ENCODE data around the gene KAZN.

KAZN gene

DNA sequence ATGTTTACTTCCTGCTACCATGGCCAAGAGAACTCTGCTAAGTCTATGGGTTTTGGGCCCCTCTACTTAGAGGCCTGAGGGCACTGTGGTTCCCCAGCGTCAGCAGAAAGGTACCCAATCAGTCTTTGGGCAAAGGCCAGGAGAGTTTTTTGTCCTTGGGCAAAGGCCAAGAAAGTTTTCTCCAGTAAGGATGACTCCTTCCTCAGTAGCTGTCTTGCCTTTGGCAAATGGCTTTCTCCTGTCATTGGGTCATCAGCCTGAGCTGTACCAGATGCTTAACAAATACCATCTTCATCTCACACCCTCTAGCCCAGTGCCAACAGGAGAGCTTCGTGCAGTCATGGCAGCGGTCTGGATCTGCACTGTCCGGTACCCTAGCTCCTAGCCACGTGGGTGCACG, 355.7 kb downstream of the KAZN start:
- Histone ChIP-seq H3K4me1 (ENCODE audit: control insufficient read depth, insufficient read depth, low read length, unreplicated experiment) (peaks cover 4% of the 10 kb centered on the region), H3K79me2 (ENCODE audit: control insufficient read depth, insufficient read depth, low read length, unreplicated experiment) (no peaks in the 10 kb centered on the region)

DNA sequence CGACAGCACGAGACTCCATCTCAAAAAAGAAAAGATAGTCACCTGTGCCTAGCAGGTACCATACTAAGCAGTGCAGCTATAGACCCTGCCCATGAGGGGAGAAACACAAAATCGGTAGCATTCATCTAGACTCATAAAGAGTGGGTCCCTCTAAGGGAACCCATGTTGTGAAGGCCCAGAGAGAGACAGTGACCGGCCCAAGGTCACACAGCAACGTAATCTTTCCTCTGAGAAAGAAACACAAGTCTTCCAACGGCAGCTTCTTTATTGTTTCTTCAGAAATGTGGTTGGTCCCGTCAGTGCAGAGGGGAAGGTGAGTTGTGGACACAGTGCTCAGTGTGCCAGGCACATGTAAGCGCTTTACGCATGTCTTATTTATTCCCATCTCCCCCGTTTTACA, 356.4 kb downstream of the KAZN start:
- Histone ChIP-seq H3K4me3 (ENCODE audit: low read depth, low read length) (no peak overlapping the region), H3K36me3 (ENCODE audit: insufficient read depth, low read length) (no peaks in the 10 kb centered on the region), H2AFZ (ENCODE audit: low read length, unreplicated experiment) (no peak overlapping the region), H3K27ac (ENCODE audit: low read depth, low read length) (no peak overlapping the region), H3K79me2 (ENCODE audit: control insufficient read depth, insufficient read depth, low read length, unreplicated experiment) (no peaks in the 10 kb centered on the region), H3K4me1 (ENCODE audit: control insufficient read depth, insufficient read depth, low read length, unreplicated experiment) (peaks cover 4% of the 10 kb centered on the region), H3K27me3 (ENCODE audit: insufficient read depth, low read length) (no peaks in the 10 kb centered on the region)

More for the DNA sequence above, 355.7 kb downstream of the KAZN start:
- Histone ChIP-seq H2AFZ (ENCODE audit: low read length, unreplicated experiment) (no peak overlapping the region), H3K27ac (ENCODE audit: low read depth, low read length) (no peak overlapping the region), H3K27me3 (ENCODE audit: insufficient read depth, low read length) (no peaks in the 10 kb centered on the region), H3K36me3 (ENCODE audit: insufficient read depth, low read length) (no peaks in the 10 kb centered on the region), H3K4me3 (ENCODE audit: low read depth, low read length) (no peak overlapping the region)

DNA sequence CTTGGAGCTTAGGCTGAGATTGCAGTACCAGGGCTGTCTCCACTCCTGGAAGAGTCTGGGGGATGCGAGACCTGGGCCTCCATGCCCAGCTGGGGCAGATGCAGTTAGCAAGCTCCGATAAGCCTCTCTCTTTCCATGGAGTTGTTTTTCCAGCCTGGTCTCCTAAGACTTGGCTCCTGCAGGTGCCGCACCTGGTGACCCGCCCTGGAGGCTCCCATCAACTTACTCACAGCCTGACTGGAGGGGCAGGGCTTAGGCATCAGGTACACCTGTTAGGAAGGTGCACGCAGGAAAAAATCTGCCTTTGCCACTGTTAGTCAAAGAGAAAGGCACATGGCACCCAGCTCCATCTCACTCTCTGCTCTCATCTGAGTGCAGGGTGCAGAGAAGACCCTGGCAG, 356.9 kb downstream of the KAZN start:
- Histone ChIP-seq H3K4me1 (ENCODE audit: control insufficient read depth, insufficient read depth, low read length, unreplicated experiment) (peaks cover 4% of the 10 kb centered on the region), H3K27me3 (ENCODE audit: insufficient read depth, low read length) (no peaks in the 10 kb centered on the region), H3K79me2 (ENCODE audit: control insufficient read depth, insufficient read depth, low read length, unreplicated experiment) (no peaks in the 10 kb centered on the region)

GRCh38 chr1:14955976-14956375, 357.5 kb downstream of the KAZN start:
- Histone ChIP-seq H3K4me3 (ENCODE audit: low read depth, low read length) (no peak overlapping the region), H3K36me3 (ENCODE audit: insufficient read depth, low read length) (no peaks in the 10 kb centered on the region), H3K79me2 (ENCODE audit: control insufficient read depth, insufficient read depth, low read length, unreplicated experiment) (no peaks in the 10 kb centered on the region), H3K27ac (ENCODE audit: low read depth, low read length) (no peak overlapping the region), H3K4me1 (ENCODE audit: control insufficient read depth, insufficient read depth, low read length, unreplicated experiment) (peaks cover 4% of the 10 kb centered on the region), H3K27me3 (ENCODE audit: insufficient read depth, low read length) (no peaks in the 10 kb centered on the region), H2AFZ (ENCODE audit: low read length, unreplicated experiment) (no peak overlapping the region)

More for the DNA sequence above, 356.9 kb downstream of the KAZN start:
- no peak overlapping the region for H2AFZ ChIP-seq (ENCODE audit: low read length, unreplicated experiment)
- no peak overlapping the region for H3K4me3 ChIP-seq (ENCODE audit: low read depth, low read length)
- H3K36me3 ChIP-seq (ENCODE audit: insufficient read depth, low read length): no peaks in the 10 kb centered on the region
- no peak overlapping the region for H3K27ac ChIP-seq (ENCODE audit: low read depth, low read length)

- Histone ChIP-seq H3K27ac (ENCODE audit: low read depth, low read length) (no peak overlapping the region), H2AFZ (ENCODE audit: low read length, unreplicated experiment) (no peak overlapping the region), H3K79me2 (ENCODE audit: control insufficient read depth, insufficient read depth, low read length, unreplicated experiment) (no peaks in the 10 kb centered on the region), H3K36me3 (ENCODE audit: insufficient read depth, low read length) (peaks cover 4% of the 10 kb centered on the region; the same call in 1 of the 2 replicates), H3K4me3 (ENCODE audit: low read depth, low read length) (no peak overlapping the region), H3K27me3 (ENCODE audit: insufficient read depth, low read length) (no peaks in the 10 kb centered on the region), H3K4me1 (ENCODE audit: control insufficient read depth, insufficient read depth, low read length, unreplicated experiment) (peaks cover 4% of the 10 kb centered on the region)
Observed at GRCh38 chr1:14956579-14957195, 358.2 kb downstream of the KAZN start.

DNA sequence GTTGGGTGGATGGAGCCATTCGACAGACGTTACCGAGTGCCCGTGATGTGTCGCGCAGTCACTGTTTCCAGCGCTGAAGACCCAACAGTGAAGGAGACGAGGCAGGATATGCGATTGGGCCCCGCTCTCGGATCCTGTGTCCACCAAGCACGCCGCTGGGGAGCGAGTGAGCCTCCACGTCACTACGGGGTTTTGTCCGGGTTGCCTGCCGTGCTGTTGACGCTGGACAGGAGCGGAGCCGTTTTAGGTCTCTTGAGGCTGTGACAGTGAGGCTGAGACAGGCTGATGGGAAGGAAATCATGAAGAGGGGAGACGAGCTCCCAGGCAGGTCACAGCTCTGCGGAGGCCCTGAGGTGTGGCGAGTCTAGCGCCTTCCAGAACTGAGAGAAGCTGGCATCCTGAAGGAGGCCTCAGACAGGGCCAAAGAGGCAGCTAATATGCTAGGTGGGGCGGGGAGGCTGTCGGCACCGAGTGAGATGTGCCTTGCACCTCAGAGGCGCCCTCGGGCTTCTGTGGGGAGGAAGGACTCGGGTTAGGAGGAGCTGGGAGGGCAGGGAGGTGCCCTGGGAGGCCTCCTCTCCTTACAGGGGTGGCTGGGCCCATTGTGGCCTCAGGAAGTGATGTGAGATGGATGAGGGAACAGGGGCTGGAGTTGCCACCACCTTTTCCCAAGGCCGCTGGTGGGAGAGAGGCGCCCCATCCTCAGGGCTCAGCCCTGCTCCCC, 359.1 kb downstream of the KAZN start:
- H3K27ac ChIP-seq (ENCODE audit: low read depth, low read length): no peak overlapping the region
- H3K27me3 ChIP-seq (ENCODE audit: insufficient read depth, low read length): no peaks in the 10 kb centered on the region
- H3K4me3 ChIP-seq (ENCODE audit: low read depth, low read length): no peak overlapping the region
- H3K4me1 ChIP-seq (ENCODE audit: control insufficient read depth, insufficient read depth, low read length, unreplicated experiment): peaks cover 4% of the 10 kb centered on the region
- H3K79me2 ChIP-seq (ENCODE audit: control insufficient read depth, insufficient read depth, low read length, unreplicated experiment): no peaks in the 10 kb centered on the region
- no peak overlapping the region for H2AFZ ChIP-seq (ENCODE audit: low read length, unreplicated experiment)
- H3K36me3 ChIP-seq (ENCODE audit: insufficient read depth, low read length): peaks cover 9% of the 10 kb centered on the region; the same call in 1 of the 2 replicates

GRCh38 chr1:14958249-14959058, 360.0 kb downstream of the KAZN start:
- H3K4me3 ChIP-seq (ENCODE audit: low read depth, low read length): no peak overlapping the region
- H3K79me2 ChIP-seq (ENCODE audit: control insufficient read depth, insufficient read depth, low read length, unreplicated experiment): no peaks in the 10 kb centered on the region
- no peak overlapping the region for H3K27ac ChIP-seq (ENCODE audit: low read depth, low read length)
- H3K27me3 ChIP-seq (ENCODE audit: insufficient read depth, low read length): no peaks in the 10 kb centered on the region
- H3K4me1 ChIP-seq (ENCODE audit: control insufficient read depth, insufficient read depth, low read length, unreplicated experiment): no peaks in the 10 kb centered on the region
- no peak overlapping the region for H2AFZ ChIP-seq (ENCODE audit: low read length, unreplicated experiment)
- H3K36me3 ChIP-seq (ENCODE audit: insufficient read depth, low read length): peaks cover 9% of the 10 kb centered on the region; the same call in 1 of the 2 replicates

DNA sequence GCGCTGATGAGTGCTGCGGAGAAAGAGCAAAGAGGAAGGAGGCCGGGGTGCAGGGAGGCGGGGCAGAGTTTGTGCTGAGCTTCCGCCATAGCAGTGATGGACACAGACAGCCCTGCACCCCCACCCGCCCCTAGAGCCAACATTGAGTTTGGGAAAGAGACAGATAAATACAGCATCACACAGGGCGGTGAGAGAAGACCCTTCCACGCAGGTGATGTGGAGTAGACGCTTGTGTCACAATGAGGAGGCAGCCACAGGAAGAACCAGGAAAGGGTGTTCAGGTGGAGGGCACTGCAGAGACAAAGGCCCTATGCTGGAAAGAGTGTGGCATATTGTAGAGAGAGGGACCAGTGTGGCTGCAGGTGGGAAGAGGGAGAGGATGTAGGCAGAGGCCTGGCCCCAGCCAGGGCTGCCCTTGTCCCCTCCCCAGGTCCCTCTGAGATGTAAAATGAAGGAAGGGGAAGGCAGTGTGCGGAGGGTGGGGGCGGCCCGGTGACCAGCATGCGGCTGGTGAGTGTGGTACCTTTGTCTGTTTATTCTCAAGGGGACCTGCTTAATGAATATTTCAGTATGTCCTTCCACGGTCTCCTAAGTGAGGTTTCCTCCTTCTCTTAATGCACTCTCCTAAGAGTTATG, 360.7 kb downstream of the KAZN start:
- Histone ChIP-seq H3K4me1 (ENCODE audit: control insufficient read depth, insufficient read depth, low read length, unreplicated experiment) (no peaks in the 10 kb centered on the region), H3K27me3 (ENCODE audit: insufficient read depth, low read length) (no peaks in the 10 kb centered on the region), H3K4me3 (ENCODE audit: low read depth, low read length) (no peak overlapping the region), H3K36me3 (ENCODE audit: insufficient read depth, low read length) (peaks cover 10% of the 10 kb centered on the region; the same call in 1 of the 2 replicates), H3K27ac (ENCODE audit: low read depth, low read length) (no peak overlapping the region), H2AFZ (ENCODE audit: low read length, unreplicated experiment) (no peak overlapping the region), H3K79me2 (ENCODE audit: control insufficient read depth, insufficient read depth, low read length, unreplicated experiment) (no peaks in the 10 kb centered on the region)

- H3K27ac ChIP-seq (ENCODE audit: low read depth, low read length): no peak overlapping the region
Observed at GRCh38 chr1:14961661-14962267, 363.3 kb downstream of the KAZN start.

DNA sequence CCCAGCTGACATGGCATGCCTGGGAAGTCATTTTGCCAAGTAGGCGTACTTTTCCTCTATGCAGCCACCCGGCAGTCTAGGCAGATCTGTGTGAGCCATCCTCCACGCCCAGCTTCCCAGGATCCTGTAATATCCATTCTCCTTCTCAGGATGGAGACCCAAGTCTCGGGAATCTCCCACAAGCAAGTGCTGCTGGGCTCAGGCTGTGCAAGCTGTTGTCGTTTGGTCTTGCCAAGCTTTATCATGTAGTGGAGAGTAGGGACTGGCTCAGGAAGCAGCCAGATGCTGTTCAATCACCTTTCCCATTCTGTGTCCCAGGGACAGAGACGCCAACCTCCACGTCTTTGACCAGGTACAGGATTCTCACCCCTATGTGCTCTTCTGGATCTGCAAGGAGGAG, 363.9 kb downstream of the KAZN start:
- Histone ChIP-seq H3K4me1 (ENCODE audit: control insufficient read depth, insufficient read depth, low read length, unreplicated experiment) (no peaks in the 10 kb centered on the region), H3K4me3 (ENCODE audit: low read depth, low read length) (no peak overlapping the region), H3K27ac (ENCODE audit: low read depth, low read length) (no peak overlapping the region), H3K79me2 (ENCODE audit: control insufficient read depth, insufficient read depth, low read length, unreplicated experiment) (no peaks in the 10 kb centered on the region), H3K27me3 (ENCODE audit: insufficient read depth, low read length) (no peaks in the 10 kb centered on the region), H2AFZ (ENCODE audit: low read length, unreplicated experiment) (no peak overlapping the region), H3K36me3 (ENCODE audit: insufficient read depth, low read length) (peaks cover 11% of the 10 kb centered on the region; the same call in 1 of the 2 replicates)

More at GRCh38 chr1:14961661-14962267, 363.3 kb downstream of the KAZN start:
- Histone ChIP-seq H3K79me2 (ENCODE audit: control insufficient read depth, insufficient read depth, low read length, unreplicated experiment) (no peaks in the 10 kb centered on the region), H3K4me1 (ENCODE audit: control insufficient read depth, insufficient read depth, low read length, unreplicated experiment) (no peaks in the 10 kb centered on the region), H3K36me3 (ENCODE audit: insufficient read depth, low read length) (peaks cover 11% of the 10 kb centered on the region; the same call in 1 of the 2 replicates), H3K27me3 (ENCODE audit: insufficient read depth, low read length) (no peaks in the 10 kb centered on the region), H3K4me3 (ENCODE audit: low read depth, low read length) (no peak overlapping the region), H2AFZ (ENCODE audit: low read length, unreplicated experiment) (no peak overlapping the region)

Measured in ACC112 (cell line).